HG02943 (cell line): ENCODE data around the gene DKKL1.

Experiments
- ATAC-seq: cut with Tn5 transposase; IDR thresholded peaks from one replicate; pipeline ENCODE4 v1.9.1; 2021; ENCODE audit warnings: mild to moderate bottlenecking, low read depth, moderate library complexity; ENCODE audit not compliant: unreplicated experiment

Gene DKKL1

GRCh38 chr19:49418511-49418910 lies 54.8 kb downstream of the DKKL1 start:
- ATAC-seq = no peak

GRCh38 chr19:49419173-49419572 lies 55.5 kb downstream of the DKKL1 start:
- ATAC-seq = no peak

GRCh38 chr19:49420227-49420626 lies 56.5 kb downstream of the DKKL1 start:
- no peak for ATAC-seq

- ATAC-seq = no peak
Measured at GRCh38 chr19:49421039-49421877, 57.6 kb downstream of the DKKL1 start.

GRCh38 chr19:49421878-49422202 lies 58.2 kb downstream of the DKKL1 start:
- no peak for ATAC-seq

GRCh38 chr19:49422407-49423070 lies 58.9 kb downstream of the DKKL1 start:
- no peak for ATAC-seq

GRCh38 chr19:49423071-49423984 lies 59.7 kb downstream of the DKKL1 start, which contains the start of gene PTH2:
Gene PTH2 (minus strand): TSS chr19:49423441. CDS start chr19:49423339, 102 bp downstream.
- ATAC-seq = no peak

- no peak for ATAC-seq
Measured at GRCh38 chr19:49423985-49424303, 60.3 kb downstream of the DKKL1 start.
